Activated CD4-positive, alpha-beta T cell treated with anti-CD3 and anti-CD28 coated beads, Interleukin-2, amount 50 U/mL, for 1 hour (primary cell): ENCODE data around the gene ZNF565.
A peak's percentile ranks its signal among the peaks of the same experiment; 100 is the strongest.
"Not testable (repeated sequence)": the region's sequence is repeated elsewhere in the genome, so short reads cannot be mapped to it uniquely, and the experiment has no call there.

Source experiments
- DNase-seq: peaks from one replicate; pipeline ENCODE4 v3.0.0-alpha.2; 2020

Gene ZNF565

DNA sequence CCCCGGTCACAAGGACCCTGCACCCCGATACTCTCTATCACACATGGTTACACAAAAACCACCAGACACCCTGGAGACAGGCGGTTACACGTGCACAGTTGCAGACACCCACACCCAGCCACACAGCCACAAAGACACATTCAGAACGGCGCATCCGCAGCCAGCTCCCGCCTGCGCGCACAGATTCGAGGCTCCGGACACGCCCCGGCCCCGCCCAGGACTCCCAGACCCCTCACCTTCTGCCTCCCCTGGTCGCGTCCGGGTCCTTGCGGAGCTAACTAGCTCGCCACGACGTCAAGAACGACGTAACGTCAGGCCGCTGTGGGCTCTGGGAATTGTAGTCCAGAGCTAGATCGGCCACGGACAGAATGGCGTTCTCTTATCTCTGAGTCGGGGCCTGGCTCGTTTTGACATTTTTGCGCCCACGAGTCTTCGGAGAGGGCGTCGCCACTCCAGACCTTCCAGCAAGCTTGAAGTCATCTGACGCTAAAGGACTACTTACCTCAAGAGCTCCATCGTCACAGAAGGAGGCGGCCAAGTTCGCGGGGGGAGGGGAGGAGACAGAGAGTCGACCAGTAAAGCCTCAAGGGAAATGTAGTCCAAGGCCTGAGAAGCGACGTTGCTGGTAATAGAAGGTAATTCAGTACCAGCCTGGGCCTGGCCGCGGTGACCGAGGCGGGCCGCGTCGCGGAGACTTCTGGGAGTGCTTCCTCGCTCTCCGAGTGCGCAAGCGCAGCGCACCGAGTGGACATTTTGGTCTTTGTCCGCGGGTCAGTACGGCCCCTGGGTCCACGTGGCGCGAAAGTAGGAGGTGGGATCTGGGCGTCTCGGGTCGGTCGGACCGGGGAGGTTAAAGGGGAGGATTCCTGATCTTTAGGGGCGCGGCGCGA, at the start of gene ZNF565, which contains the start of gene ZNF146:
TSS of gene ZNF565 (minus strand) at position 280 of the 890 bp plus-strand sequence. CDS start 12,680 bp downstream, outside the sequence.
TSS of gene ZNF146 (plus strand) at position 721 of the 890 bp plus-strand sequence. CDS start 21,335 bp downstream, outside the sequence.
- DNase-seq = peak; percentile 92

DNA sequence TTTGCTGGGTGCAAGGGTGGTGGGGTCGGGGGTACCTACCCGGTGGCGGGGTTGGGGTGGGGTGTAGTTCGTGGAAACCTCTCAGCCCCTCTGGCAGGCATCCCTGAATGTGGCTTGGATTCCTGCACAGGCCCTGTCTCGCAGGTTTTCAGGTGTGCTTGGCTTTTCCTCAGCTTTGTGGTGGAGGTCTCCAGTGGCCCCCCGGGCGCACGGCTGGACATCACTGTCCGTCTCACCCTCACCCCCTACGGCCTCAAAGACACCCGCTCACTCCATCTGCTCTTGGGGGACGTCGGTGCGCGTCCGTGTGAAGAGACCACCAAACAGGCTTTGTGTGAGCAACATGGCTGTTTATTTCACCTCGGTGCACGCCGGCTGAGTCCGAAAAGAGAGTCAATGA, 44.7 kb upstream of the ZNF565 start:
- no peak for DNase-seq

DNA sequence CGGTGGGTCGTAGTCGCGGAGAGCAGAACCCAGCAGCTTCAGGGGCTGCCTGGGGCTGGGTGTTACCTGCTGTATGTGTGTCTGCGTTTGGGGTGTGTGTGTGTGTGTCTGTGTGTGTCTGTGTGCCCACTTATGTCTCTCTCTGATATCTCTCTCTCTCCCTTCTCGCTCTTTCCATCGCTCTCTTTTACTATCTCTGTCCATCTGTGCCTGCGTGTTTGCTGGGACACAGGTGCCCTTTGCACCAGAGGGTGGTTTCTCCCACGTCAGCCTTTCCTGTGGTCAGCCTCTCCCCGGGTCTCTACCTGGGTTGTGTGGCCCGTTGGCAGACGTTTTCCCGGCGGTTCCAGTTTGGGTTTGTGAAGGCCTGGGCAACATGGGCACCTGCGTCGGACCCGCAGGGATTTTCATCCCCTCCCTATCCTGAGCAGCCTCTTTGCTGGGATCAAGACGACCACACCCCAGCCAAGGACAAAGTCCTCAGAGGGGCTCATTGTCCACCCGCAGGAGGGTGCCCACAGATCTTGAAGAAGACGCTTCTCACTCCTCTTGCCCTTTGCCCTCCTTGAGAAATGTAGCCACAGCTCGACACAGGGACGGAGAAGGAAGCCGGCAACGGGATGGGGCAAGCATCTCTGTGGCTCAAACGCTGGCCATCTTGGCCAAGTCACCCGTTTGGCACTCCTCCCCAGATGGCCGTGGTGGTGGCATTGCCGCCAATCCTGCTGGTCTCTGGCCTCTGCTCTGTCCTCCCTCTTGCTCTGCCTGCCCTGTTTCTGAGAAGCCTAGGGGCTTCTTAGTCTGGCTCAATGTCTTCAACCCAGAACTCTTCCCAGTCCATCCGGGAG, 43.8 kb upstream of the ZNF565 start:
- no peak for DNase-seq

DNA sequence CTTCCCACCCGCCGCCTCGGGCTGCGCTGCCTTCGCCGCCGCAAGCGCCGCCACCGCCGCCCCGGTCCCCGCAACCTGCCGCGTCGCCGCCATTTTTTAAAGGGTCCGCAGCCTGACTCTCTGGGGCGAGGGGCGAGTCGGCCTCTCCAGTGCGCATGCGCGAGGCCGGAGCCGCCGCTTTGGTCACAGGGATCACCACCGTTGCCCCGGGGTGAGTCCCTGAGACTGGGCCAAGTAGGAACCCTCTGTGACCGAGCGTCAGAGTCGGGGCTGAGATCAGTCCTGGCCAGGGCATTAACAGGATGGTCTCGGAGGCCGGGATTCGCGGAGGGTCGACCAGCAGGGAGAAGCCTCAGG, 43.0 kb upstream of the ZNF565 start:
- no peak for DNase-seq

DNA sequence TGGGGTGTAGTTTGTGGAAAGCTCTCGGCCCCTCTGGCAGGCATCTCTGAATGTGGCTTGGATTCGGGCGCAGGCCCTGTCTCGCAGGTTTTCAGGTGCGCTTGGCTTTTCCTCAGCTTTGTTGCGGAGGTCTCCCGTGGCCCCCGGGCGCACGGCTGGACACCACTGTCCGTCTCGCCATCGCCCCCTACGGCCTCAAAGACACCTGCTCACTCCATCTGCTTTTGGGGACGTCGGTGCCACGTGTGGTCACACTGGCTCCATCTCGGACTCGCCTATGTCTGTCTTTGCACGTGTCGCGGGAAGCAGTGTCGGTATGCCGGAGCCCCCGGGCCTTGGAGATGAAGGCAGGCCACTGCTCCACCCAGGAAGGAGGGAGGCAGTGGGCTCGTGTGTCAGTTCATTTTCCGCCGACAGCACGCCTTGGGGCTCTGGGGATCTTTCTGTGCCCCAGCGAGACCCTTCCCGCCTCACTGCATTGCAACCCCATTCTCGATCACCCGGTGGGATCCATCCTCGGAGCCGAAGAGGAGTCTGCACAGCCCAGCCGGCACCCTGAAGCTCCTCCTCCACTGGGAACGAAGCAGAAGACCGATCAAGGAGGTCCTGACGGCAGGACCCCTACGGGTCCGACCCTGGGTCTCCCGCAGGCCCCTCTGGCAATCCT, 42.5 kb upstream of the ZNF565 start:
- DNase-seq = no peak

DNA sequence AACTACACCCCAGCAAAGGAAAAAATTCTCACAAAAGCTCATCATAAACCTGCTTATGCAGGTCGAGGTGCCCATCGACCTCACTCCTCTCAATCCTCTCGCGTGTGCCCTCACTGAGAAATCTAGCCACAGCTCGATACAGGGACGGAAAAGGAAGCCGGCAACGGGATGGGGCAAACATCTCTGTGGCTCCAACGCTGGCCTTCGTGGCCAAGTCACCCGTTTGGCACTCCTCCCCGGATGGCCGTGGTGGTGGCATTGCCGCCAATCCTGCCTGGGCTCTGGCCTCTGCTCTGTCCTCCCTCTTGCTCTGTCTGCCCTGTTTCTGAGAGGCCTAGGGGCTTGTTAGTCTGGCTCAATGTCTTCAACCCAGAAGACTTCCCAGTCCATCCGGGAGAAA, 41.6 kb upstream of the ZNF565 start:
- DNase-seq = no peak

DNA sequence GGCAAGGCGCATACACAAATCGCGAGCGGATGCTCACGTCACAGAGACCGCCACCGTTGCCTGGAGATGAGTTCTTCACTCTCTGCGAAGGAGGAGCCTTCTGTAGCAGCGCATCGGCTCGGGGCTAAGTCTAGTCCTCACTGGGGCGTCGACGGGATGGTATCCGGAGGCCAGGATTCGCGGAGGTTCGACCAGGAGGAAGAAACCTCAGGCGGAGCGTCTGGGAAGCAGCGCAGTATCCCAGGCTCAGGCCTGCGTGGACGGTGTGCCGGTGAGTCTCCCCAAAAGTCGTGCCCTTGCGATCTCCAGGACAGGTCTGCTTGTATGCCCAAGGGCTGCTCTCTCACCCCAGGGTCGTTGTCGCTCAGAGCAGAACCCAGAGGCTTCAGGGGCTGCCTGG, 40.9 kb upstream of the ZNF565 start:
- DNase-seq = no peak

DNA sequence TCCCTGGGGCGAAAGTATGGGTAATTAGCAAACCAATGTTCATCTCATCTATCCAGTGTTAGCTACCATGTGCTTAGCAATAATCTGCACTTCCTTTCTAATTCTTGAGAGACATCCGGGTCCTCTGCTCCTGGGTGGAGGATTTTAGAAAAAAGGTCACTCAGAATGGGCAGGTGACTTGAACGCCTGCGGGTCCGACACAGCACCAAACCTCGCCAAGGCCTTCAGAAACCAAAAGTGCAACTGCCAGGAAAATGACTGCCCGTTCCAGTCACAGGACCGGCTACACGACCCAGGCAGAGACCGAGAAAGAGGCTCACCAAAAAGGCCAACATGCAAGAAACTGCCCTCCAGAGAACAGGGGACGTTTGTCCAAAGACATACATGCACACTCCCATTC, 40.4 kb upstream of the ZNF565 start:
- DNase-seq = no peak

DNA sequence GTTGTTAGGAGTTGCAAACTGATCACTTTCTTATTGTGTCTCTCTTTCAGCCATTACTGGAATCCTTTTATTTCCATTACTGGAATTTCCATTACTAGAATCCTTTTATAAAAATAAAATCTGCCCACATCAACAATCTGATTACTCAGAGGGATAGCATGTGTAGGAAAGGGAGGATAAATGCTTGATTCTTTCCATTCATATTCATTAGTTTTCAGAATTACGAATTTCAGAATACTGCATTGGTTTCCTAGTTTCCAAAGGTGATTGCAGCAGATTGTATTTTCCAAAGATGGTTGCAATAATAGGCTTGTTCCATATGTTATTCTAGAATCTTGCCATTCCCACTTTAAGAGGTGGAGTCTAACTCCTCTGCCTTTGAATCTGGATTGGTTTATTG, 37.6 kb upstream of the ZNF565 start:
- no peak for DNase-seq

DNA sequence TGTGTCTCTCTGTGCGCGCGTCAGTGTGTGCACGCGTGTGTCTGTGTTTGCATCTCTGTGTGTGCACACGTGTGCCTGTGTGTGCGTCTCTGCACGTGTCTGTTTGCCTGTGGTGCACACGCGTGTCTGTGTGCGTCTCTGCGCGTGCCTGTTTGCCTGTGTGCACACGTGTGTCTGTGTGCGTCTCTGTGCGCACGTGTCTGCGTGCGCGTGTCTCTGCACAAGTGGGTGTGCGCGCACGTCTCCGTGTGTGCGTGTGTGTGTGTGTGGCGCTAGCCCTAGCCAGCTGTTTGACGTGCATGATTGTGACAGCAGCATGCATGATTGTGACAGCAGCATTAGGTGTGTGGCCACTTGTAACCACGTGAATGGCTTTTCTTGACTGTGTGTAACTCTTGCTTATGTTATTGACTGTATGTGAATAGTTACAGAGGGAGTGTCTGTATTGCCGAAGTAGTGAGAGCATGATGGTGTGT, 31.6 kb upstream of the ZNF565 start:
- DNase-seq = no peak

DNA sequence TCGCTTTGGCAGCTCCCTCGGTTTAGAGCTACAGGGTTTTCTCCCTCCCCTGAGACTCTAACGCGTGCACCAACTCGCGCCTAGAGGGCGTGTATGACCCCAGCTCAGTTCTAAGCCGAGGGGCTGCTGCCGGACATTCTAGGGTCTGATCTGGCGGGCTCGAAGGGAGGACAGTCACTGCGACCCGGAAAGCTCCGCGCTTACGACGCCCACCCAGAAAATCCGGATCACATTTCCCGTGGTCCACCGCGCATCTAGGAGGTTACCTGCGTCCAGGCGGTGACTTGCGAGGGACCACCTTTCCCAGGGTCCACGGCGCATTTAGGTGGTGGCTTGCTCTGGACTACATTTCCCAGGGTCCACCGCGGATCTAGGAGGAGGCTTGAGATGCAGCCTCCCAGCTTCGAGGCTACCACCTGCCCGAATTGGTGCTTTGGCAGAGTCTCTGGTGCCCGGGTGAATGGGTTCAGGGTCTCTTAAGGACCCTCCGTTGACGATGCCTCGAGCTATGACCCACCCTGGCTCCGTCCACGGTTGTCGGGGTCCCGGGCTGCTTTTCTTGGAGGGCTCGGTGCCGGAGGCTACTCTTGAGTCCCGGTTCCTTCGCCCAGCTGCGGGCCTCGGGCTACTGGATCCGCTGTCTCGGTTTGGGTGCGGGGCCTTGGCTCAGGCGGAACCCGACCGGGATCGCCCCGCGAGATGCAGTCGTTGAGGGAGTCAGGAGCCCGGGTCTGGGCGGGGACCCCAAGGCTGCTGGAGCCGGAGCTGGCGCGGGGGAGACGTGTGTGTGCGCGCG, 30.9 kb upstream of the ZNF565 start:
- DNase-seq = no peak

DNA sequence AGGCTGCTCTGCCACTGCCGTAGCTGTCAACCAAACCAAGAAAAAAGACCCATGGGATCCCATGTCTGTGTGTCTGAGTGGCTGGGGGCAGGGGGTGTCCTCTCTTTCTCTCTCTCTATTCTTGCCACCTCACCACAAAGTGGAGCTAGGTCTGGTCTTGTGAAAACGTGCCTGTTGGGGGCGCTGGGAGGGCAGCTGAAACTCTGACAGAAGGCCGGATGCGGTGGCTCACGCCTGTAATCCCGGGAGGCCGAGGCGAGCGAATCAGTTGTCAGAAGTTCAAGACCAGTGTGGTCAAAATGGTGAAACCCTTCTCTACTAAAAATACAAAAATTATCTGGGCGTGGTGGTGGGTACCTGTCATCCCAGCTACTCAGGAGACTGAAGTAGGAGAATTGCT, 29.6 kb upstream of the ZNF565 start:
- DNase-seq = no peak

DNA sequence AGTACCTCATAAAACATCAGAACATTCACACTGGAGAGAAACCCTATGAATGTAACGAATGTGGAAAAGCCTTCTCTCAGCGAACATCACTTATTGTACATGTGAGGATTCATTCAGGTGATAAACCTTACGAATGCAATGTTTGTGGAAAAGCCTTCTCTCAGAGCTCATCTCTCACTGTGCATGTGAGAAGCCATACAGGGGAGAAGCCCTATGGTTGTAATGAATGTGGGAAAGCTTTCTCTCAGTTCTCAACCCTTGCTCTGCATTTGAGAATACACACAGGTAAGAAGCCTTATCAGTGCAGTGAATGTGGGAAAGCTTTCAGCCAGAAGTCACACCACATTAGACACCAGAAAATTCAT, 22.5 kb upstream of the ZNF565 start:
- DNase-seq = no peak

DNA sequence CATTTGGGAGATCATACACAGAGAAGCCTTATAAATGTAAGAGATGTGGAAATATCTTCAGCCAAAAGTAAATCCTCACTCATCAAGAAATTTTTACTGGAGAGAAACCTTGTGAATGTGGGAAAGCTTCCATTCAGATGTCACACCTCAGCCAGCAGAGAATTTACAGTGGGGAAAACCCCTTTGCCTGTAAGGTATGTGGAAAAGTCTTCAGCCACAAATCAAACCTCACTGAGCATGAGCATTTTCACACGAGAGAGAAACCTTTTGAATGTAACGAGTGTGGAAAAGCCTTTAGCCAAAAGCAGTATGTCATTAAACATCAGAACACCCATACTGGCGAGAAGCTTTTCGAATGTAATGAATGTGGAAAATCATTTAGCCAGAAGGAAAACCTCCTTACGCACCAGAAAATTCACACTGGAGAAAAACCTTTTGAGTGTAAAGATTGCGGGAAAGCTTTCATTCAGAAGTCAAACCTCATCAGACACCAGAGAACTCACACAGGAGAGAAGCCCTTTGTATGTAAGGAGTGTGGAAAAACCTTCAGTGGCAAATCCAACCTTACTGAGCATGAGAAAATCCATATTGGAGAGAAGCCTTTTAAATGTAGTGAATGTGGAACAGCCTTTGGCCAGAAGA, 22.0 kb upstream of the ZNF565 start:
- no peak for DNase-seq

DNA sequence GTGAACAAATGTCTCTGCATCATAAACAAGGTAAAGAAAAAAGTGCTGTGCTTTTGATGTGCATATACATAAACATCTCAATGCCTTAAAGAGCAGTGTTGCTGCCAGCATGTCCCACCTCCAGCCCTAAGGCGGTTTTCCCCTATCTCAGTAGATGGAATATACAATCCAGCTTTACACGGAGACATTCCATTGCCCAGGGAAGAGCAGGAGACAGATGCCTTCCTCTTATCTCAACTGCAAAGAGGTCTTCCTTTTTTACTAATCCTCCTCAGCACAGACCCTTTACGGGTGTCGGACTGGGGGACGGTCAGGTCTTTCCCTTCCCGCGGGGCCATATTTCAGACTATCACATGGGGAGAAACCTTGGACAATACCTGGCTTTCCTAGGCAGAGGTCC, 19.2 kb upstream of the ZNF565 start:
- not testable (repeated sequence) for DNase-seq

DNA sequence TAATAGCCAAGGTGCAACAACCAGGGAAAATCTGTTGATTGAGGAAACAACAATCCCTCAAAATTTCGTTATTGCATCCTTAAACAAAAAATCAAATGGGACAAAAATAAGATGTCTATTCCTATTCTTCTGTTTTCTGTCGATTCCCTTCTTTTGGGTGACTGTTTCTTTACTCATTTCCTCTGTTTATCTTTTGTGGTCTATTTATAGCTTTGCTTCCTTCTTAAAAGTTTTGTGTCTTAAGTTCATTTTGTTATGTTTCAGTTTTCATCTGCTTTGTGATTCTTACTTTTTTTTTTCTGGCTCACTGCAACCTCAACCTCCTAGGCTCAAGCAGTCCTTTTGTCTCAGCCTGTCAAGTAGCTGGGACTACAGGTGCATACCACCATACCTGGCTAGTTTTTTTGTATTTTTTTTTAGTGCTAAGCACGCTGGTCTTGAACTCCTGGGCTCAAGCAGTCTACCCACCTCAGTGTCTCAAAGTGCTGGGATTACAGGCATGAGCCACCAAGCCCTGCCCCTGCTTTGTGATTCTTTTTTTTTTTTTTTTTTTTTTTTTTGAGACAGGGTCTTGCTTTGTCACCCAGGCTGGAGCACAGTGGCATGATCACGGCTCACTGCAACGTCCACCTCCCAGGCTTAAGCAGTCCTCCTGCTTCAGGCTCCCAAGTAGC, 10.9 kb upstream of the ZNF565 start:
- DNase-seq = no peak

DNA sequence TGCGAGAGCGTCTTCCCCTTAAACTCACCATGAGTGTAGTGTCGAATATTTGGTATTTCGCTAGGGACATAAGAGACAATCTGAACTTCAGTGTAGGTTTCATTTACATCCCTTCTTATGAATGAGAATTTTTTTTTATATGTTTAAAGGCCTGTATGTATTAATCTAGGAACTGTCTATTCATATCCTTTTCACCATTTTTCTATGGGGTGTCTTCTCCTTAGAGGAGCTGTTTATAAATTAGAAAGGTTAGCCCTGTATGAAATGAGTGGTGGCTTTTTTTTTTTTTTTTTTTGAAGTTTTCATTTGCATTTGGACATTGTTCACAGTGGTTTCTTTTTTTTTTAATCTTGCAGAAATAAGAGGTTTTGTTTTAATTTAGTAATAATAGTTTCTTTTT, 8.0 kb upstream of the ZNF565 start:
- DNase-seq = no peak

DNA sequence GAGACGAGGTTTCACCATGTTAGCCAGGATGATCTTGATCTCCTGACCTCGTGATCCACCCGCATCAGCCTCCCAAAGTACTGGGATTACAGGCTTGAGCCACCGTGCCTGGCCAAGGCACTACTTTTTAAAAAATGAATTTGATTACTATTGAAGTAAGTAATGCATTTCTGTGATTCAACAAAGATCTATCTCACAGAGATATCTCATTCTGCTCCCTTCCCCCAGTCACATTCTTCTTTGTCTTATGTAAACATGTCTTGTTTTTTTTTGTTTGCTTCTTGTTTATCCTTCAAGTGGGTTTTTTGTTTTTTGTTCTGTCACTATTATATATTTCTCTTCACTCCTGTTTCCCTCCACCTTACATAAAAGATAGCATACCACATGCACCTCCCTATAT, 7.0 kb upstream of the ZNF565 start:
- DNase-seq = no peak

DNA sequence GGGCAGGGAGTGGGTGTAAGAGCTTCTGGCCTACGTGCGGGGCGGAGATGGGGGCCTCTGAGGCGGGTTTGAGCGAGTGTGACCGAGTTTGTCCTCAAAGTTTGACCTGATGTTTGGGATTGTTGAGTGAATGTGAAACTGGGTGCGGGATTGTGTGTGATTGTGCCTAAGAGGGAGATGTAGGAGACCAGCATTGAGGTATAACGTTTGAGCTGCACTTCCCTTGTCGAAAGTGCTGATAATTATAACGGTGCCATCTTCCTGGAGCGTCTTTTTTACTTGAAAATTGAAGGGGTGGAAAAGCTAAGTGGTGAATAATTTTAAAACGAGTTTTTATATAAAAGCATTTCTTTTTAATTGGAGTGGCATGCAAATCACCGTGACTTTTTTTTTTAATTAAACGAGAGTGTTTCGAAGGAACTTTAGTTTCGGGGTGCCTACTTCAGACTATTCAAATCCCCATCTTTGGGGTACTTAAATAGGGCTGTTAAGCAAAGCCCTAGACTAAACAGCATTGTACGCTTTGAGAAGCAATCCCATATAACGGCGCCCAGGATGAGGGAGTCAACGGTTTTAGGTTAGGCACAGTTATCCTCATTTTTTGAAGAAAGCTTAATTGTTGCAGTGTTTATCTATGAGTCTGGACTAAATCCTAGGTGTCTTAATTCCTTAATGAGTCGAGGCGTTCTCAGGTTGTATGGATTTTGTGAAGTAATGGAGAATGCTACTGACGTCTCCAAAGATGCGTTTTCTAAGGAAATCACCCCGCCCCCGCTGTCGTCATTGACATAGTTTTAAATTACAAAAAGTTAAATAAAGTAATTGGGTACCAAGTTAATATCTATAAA, 1.0 kb upstream of the ZNF565 start:
- no peak for DNase-seq

DNA sequence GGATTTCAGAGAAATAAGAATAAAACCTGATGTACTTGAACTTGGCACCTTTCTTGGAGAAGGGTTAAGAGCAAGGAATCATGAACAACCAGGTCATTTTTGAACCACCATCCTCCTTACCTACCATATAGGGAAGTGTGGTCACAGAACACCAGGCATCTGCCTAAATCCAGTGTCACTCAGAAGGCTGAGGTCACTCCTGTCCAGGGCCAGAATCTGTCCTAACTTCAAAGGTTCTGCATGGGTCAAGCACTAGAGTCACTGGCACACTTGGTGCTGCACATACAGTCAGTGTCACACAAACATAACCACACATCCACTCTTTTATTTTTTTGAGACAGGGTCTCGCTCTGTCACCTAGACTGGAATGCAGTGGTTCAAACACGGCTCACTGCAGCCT, 1.6 kb downstream of the ZNF565 start:
- DNase-seq = no peak
